Caco-2 (cell line): ENCODE measurements around the gene SYS1. TPM values are rescaled to one million over a fixed set of nuclear protein-coding genes. Genes with fewer than 3 reads are reported as not detected.

Experiments used
- BruUV-seq: library from RNA; stranded (reverse); fragments of 400-500 nt; replicated peaks from 2 replicates; lab custom pipeline; 2021; lab: Mats Ljungman, UMichigan
- CTCF ChIA-PET: fragments of 300-600 bp; sonication (Branson Sonifier 250); formaldehyde crosslinking; loops from one replicate; lab custom pipeline; 2022; ENCODE audit warnings: antibody characterized with exemption; lab: Charles Lee
- POLR2A ChIA-PET: fragments of 300-600 bp; sonication (Branson Sonifier 250); formaldehyde crosslinking; loops from one replicate; lab custom pipeline; 2022; ENCODE audit warnings: antibody characterized with exemption; lab: Charles Lee
- DNase-seq, 2 experiments: peaks; one replicate each; pipeline versions ENCODE4 v3.0.0 to v3.0.0-alpha.2; 2020 to 2022
- H3K27me3 ChIP-seq: replicated peaks from 2 replicates; pipeline ENCODE4 v1.6.0; 2011; ENCODE audit warnings: low read length; ENCODE audit not compliant: control insufficient read depth, insufficient read depth
- H3K36me3 ChIP-seq: 2 replicates; pipeline ENCODE4 v1.5.1; 2011; ENCODE audit warnings: low read length; ENCODE audit not compliant: control insufficient read depth, insufficient read depth
- H3K4me1 ChIP-seq: fragments of 250-450 bp; sonication (Bioruptor Pico); 2 replicates; pipeline ENCODE4 v1.5.1; 2020; ENCODE audit warnings: mild to moderate bottlenecking
- H3K4me3 ChIP-seq: 2 replicates; pipeline ENCODE4 v1.5.1; 2011; ENCODE audit warnings: low read depth, mild to moderate bottlenecking, control low read depth, low read length
- H3K9me3 ChIP-seq: fragments of 250-450 bp; sonication (Bioruptor Pico); 2 replicates; pipeline ENCODE4 v1.5.1; 2020; ENCODE audit warnings: mild to moderate bottlenecking, moderate library complexity
- H3K27ac Mint-ChIP-seq: one replicate; pipeline ENCODE4 v1.8.0; 2022; ENCODE audit warnings: mixed read lengths; ENCODE audit not compliant: unreplicated experiment
- H3K27me3 Mint-ChIP-seq: one replicate; pipeline ENCODE4 v1.8.0; 2022; ENCODE audit warnings: mixed read lengths; ENCODE audit not compliant: insufficient read depth, unreplicated experiment
- H3K36me3 Mint-ChIP-seq: one replicate; pipeline ENCODE4 v1.8.0; 2022; ENCODE audit warnings: mild to moderate bottlenecking, mixed read lengths; ENCODE audit not compliant: insufficient read depth, unreplicated experiment
- H3K4me1 Mint-ChIP-seq: one replicate; pipeline ENCODE4 v1.8.0; 2022; ENCODE audit warnings: low read depth, mixed read lengths; ENCODE audit not compliant: unreplicated experiment
- H3K4me3 Mint-ChIP-seq: one replicate; pipeline ENCODE4 v1.8.0; 2022; ENCODE audit warnings: mild to moderate bottlenecking, moderate library complexity, mixed read lengths; ENCODE audit not compliant: unreplicated experiment
- H3K9me3 Mint-ChIP-seq: one replicate; pipeline ENCODE4 v1.8.0; 2022; ENCODE audit warnings: mixed read lengths; ENCODE audit not compliant: unreplicated experiment
- CTCF ChIP-seq, 2 experiments: fragments of 200-600 bp in 1 of 2; IDR thresholded peaks; 1 replicate in 1 of 2; 2 replicates in 1 of 2; pipeline versions ENCODE4 v1.5.1 to v1.8.0; 2011 to 2022; ENCODE audit warnings: antibody characterized with exemption in 1 of 2, control low read depth in 1 of 2, inconsistent platforms in 1 of 2, low read depth in 1 of 2, low read length in 1 of 2, mild to moderate bottlenecking in 1 of 2, moderate library complexity in 1 of 2; ENCODE audit not compliant: insufficient read depth in 1 of 2, severe bottlenecking in 1 of 2, unreplicated experiment in 1 of 2
- intact Hi-C: fragments of 100-400 bp; cut with micrococcal nuclease; formaldehyde crosslinking; loops from one replicate; pipeline ENCODE4 v1.10.0; 2022; ENCODE audit not compliant: unreplicated experiment
- total RNA-seq: library from RNA; stranded (reverse); gene quantifications from 2 replicates; pipeline ENCODE4 v1.2.3, GENCODE V29; 2022

Gene SYS1
- total RNA-seq, 1 experiment from 2014 or later, result 62.1 TPM

GRCh38 chr20:45374966-45375365 lies 12.0 kb downstream of the SYS1 start:
- Mint-ChIP-seq H3K36me3 (peaks cover 6% of the 10 kb centered on the region), H3K9me3 (no peaks in the 10 kb centered on the region), H3K27me3 (no peaks in the 10 kb centered on the region), H3K4me1 (no peaks in the 10 kb centered on the region), H3K27ac (no peak overlapping the region), H3K4me3 (no peak overlapping the region)
- H3K4me3 ChIP-seq, result no peak overlapping the region
- ChIA-PET POLR2A (no interaction called here), CTCF (interaction anchor here (0.6 to 3.6 kb wide), 4 partner anchors 15 to 61 kb away, joined by 3 to 27 read pairs (median 12); no protein-coding TSS in a partner anchor)
- H3K4me1 ChIP-seq, result no peaks in the 10 kb centered on the region
- no peaks in the 10 kb centered on the region for H3K36me3 ChIP-seq
- no peak for TF ChIP-seq CTCF (IDR thresholded peaks at IDR 0.05; ENCODE audit: insufficient read depth in 1 of 2, low read depth in 1 of 2, low read length in 1 of 2, severe bottlenecking in 1 of 2, unreplicated experiment in 1 of 2)
- intact Hi-C loops, result loop anchor here (1.0 kb wide), 1 partner anchor 62 kb away; no protein-coding TSS in a partner anchor
- H3K9me3 ChIP-seq, result no peaks in the 10 kb centered on the region
- no peak for DNase-seq
- no peaks in the 10 kb centered on the region for H3K27me3 ChIP-seq
- BruUV-seq, result no TSS peak

GRCh38 chr20:45377269-45377668 lies 14.3 kb downstream of the SYS1 start:
- no peak overlapping the region for H3K4me3 Mint-ChIP-seq
- BruUV-seq, result no TSS peak
- Histone ChIP-seq H3K36me3 (no peaks in the 10 kb centered on the region), H3K4me3 (no peak overlapping the region), H3K9me3 (no peaks in the 10 kb centered on the region), H3K4me1 (no peaks in the 10 kb centered on the region), H3K27me3 (no peaks in the 10 kb centered on the region)
- H3K36me3 Mint-ChIP-seq, result peaks cover 6% of the 10 kb centered on the region
- no peaks in the 10 kb centered on the region for H3K9me3 Mint-ChIP-seq
- no peak for DNase-seq
- CTCF ChIA-PET, result interaction anchor here (0.6 to 2.0 kb wide), 2 partner anchors 51 to 60 kb away, joined by 3 to 7 read pairs; no protein-coding TSS in a partner anchor
- no peaks in the 10 kb centered on the region for H3K27me3 Mint-ChIP-seq
- H3K4me1 Mint-ChIP-seq, result no peaks in the 10 kb centered on the region
- intact Hi-C loops, result no loop called here
- no peak overlapping the region for H3K27ac Mint-ChIP-seq
- TF ChIP-seq CTCF (IDR thresholded peaks at IDR 0.05; ENCODE audit: insufficient read depth in 1 of 2, low read depth in 1 of 2, low read length in 1 of 2, severe bottlenecking in 1 of 2, unreplicated experiment in 1 of 2), result no peak
- POLR2A ChIA-PET, result interaction anchor here (0.9 to 1.3 kb wide), 2 partner anchors 8 to 60 kb away, joined by 3 to 4 read pairs; no protein-coding TSS in a partner anchor

- H3K36me3 Mint-ChIP-seq, result peaks cover 6% of the 10 kb centered on the region
- H3K27ac Mint-ChIP-seq, result no peak within 1 kb of the TSS
- H3K36me3 ChIP-seq, result no peaks in the 10 kb centered on the region
- H3K9me3 ChIP-seq, result no peaks in the 10 kb centered on the region
- CTCF ChIA-PET, result no interaction called here
- POLR2A ChIA-PET, result interaction anchor here (1.3 kb wide), 1 partner anchor 59 kb away, joined by 4 read pairs; no protein-coding TSS in a partner anchor
- BruUV-seq, result no TSS peak
- intact Hi-C loops, result no loop called here
- H3K4me3 ChIP-seq, result no peak within 1 kb of the TSS
- no peaks in the 10 kb centered on the region for H3K4me1 Mint-ChIP-seq
- no peaks in the 10 kb centered on the region for H3K27me3 Mint-ChIP-seq
- H3K27me3 ChIP-seq, result no peaks in the 10 kb centered on the region
- no peak for DNase-seq
- no peak for TF ChIP-seq CTCF (IDR thresholded peaks at IDR 0.05; ENCODE audit: insufficient read depth in 1 of 2, low read depth in 1 of 2, low read length in 1 of 2, severe bottlenecking in 1 of 2, unreplicated experiment in 1 of 2)
- no peak within 1 kb of the TSS for H3K4me3 Mint-ChIP-seq
- no peaks in the 10 kb centered on the region for H3K9me3 Mint-ChIP-seq
- no peaks in the 10 kb centered on the region for H3K4me1 ChIP-seq
Observed at GRCh38 chr20:45378191-45378590, 15.2 kb downstream of the SYS1 start, which contains the start of gene TP53TG5. TSS of gene TP53TG5 (minus strand) at chr20:45378325. CDS start at chr20:45378236, 89 bp downstream.
